GM18505 (cell line): Measurements from ENCODE around the gene BACH1.
A peak's percentile ranks its signal among the peaks of the same experiment; 100 is the strongest.
"Not testable (repeated sequence)": the region's sequence is repeated elsewhere in the genome, so short reads cannot be mapped to it uniquely, and the experiment has no call there.

Source experiments
- ATAC-seq: cut with Tn5 transposase; IDR thresholded peaks from one replicate; pipeline ENCODE4 v1.9.1; 2021; ENCODE audit not compliant: unreplicated experiment
- POLR2A ChIP-seq: IDR thresholded peaks from 4 replicates; pipeline ENCODE4 v1.6.1; 2011; ENCODE audit warnings: borderline replicate concordance; ENCODE audit not compliant: insufficient read depth, insufficient read length; ENCODE audit errors: extremely low read depth

Gene BACH1

DNA sequence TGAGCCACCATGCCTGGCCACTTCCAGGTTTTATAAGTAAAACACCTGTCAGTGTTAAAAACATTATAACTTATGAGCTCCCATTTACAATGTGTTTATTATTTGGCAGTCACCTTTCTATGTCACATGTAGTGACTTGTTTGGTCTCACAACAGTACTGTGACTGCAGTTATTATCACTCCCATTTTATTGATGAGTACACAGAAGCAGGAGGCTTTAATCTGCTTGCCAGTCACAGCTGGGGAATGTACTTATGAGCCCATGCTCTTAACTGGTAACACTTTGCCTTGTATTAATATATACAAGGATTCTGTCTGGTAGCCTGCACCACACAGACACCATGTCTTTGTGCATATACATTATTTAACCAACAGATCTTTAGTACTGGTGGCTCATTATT is 31.1 kb upstream of the BACH1 start:
- TF ChIP-seq POLR2A: no peak
- no peak for ATAC-seq

DNA sequence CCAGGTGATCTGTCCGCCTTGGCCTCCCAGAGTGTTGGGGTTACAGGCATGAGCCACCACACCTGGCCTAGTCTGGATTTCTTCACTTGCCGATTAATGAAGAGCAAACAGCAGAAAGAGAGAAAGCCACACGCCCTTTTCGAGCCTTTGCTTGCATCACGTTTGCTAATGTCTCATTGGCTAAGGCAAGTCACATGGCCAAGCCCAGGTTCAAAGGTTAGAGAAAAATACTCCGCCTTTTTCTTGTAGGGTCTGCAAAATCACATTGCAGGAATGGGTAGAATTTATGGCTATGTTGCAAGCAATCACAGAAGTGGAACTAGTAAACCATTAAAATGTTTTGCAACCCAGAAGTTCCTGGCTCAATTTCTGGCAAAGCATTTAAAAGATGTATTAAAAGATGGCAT is 26.8 kb upstream of the BACH1 start:
- no peak for TF ChIP-seq POLR2A
- ATAC-seq: no peak

DNA sequence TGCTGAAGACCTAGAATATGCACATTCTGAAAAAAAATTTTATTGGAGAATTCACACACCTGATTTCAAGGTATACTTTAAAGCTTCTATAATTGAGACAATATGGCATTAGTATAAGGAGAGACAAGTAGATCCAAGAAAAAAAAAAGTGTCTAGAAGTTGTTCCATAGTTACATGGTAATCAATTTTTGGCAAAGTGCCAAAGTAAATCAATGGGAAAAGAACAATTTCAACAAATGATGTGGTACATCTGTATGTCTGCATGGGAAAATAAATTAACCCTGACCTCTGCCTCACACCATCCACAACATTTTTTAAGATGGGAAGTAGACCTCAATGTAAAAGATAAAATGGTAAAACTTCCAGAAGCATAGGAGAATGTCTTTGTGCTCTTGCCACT is 21.3 kb upstream of the BACH1 start:
- no peak for TF ChIP-seq POLR2A
- no peak for ATAC-seq

DNA sequence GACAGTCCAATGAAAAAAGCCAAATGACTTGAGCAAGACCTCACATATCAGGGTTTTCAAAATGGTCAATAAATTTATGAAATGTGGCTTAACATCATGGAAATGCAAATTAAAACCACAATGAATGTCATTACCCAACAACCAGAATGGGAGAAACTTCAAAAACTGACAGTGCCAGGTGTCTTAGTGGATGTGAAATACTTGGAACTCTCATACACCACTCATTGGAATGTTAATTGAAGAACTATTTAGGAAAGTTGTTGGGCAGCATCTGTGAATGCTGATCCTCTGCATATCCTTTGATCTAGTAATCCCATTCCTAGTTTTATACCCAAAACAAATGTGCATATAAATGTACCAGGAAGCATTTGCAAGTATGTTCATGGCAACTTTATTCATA is 19.2 kb upstream of the BACH1 start:
- TF ChIP-seq POLR2A: no peak
- no peak for ATAC-seq

DNA sequence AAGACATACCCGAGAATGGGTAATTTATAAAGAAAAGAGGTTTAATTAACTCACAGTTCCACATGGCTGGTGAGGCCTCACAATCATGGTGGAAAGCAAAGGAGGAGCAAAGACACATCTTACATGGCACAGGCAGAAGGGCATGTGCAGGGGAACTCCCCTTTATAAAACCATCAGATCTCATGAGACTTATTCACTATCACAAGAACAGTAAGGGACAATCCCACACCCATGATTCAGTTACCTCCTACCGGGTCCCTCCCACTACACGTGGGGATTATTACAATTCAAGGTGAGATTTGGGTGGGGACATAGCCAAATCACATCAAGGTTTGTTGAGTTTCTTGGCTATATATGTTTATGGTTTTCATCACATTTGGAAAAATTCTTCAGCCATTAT is 16.9 kb upstream of the BACH1 start:
- ATAC-seq: not testable (repeated sequence)

DNA sequence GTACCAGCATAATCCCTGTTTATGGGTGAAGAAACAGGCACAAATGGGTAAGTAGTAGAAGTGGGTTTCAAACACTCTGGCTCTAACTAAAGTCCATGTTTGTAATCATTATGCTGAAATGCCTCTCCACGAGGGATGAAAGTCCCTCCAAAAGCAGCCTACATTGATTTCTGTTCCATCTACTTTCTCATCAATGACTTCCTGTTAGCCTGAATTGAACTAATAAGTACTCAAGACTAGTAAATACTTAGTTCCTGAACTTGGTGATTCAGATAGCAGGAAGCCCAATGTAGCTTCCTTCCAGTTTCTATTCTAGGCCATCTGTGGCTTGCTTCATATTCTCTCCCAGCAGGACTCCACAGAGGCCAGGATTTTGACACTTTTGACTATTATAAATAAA is 11.3 kb upstream of the BACH1 start:
- no peak for TF ChIP-seq POLR2A

DNA sequence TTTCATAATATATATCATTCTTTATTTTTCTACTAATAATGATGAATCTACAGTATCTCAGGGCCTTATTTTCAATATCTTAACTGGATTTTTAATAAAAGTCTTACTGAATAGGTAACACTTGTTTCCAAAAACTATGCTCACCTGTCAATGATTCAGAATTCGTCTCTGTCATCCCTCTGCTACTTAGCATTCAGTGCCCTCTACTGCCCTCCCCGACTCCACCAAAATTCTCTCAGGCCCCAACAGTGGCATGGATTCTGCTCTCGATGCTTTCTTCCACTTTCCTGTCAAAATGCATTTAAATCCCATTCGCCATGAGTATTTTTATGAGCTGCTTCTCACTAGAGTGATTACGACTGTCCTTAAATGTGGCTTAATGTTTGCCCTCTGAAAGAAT is 10.5 kb upstream of the BACH1 start:
- no peak for TF ChIP-seq POLR2A
- ATAC-seq: no peak

More for the DNA sequence above, 11.3 kb upstream of the BACH1 start:
- ATAC-seq: no peak

DNA sequence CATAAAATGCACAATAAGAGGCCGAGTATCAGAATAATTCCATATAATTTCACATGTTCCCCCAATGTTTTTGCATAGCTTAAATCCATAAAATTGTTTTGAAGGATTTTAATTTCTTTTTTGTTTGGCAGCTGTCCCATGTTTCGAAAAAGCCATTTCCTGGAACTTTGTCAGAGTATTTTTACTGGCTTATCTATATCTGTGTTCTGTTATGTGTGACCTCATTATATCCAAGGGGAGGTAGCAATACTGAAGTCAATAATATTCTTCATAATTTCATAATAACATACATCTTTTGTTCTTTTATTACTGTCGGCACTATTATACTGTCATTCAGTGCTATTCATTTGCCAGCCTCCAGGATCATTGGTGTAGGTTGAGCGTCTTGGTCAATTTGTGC is 9.4 kb upstream of the BACH1 start:
- no peak for ATAC-seq
- no peak for TF ChIP-seq POLR2A

DNA sequence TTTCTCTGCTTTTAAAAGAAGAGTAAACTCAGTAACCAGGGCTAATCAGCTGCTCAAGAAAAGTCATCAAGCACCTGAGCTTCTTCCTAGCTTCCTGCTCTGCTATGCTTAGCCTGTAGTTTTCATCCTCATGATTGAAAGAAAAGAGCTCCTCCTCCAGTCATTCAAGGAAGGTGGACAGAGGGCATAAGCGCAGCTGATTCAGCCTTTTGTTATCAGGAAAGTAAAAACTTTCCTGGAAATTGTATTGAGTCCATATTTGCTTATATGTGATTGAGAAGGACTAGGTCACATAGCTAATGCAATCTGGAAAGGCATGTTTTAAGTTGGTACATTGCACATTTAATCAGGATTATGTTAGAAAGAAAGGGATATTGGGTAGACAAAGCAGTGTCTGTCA is 8.5 kb upstream of the BACH1 start:
- no peak for ATAC-seq
- no peak for TF ChIP-seq POLR2A

DNA sequence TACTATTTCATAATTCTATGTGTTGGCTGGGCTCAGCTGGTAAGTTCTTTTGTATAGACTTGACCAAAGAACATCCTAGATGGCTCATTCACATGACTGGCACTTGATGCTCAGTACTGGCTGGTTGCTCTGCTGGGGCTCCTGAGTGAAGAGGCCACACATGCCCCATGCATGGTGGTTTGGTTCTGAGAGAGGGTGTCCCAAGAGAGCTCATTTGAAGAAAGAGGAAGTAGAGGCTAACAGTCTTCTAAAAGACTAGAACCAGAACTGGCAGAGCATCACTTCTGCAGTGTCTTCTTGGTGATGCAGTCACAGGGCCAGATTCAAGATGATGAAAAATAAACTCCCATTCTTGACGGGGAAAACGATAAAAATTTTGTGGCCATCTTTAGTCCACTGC is 5.2 kb upstream of the BACH1 start:
- TF ChIP-seq POLR2A: peak; percentile 32
- peak; percentile 88 for ATAC-seq

DNA sequence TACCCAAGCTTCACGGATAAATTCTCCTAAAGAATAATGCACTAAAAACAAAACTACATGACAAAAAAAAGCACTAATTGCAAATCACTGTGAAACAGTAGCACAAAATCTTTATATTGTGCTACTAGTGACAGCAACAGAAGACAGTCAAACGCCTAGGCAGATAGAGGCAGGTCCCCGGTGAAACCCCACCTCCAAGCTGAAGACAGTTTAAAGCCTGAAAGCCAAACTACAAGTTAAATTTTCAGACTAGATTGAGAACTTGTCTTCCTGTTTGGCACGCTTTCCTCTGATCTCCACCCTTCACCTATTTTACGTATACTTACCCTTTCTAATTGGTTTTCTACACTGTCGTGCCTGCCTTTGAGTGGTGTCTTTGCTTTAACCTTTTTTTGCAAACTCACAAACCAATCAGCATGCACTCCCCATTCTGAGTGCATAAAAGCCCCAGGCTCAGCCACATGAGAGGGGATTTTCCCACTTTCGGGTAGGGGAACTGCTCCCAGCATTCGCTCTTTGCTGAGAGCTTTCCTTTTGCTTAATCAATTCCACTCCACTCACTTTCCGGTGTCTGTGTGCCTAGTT is 3.6 kb upstream of the BACH1 start:
- TF ChIP-seq POLR2A: no peak
- no peak for ATAC-seq

DNA sequence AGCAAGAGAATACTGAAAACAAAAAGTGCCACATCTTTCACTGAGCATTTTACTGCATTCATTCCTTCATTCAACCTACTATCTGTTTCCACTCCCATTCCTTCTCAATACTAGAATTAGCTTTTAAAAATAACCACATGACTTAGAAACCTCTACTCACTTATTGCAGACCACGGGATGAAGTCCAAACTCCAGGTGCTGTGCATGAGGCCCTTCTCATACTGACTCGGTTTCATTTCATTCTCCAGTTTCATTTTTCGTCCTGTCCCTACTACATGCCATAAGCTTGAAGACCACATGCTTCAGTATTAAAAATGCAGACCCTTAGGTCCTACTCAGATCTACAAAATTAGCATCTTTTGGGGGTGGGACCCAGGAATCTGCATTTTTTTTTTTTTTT is 2.3 kb upstream of the BACH1 start:
- ATAC-seq: no peak
- no peak for TF ChIP-seq POLR2A

DNA sequence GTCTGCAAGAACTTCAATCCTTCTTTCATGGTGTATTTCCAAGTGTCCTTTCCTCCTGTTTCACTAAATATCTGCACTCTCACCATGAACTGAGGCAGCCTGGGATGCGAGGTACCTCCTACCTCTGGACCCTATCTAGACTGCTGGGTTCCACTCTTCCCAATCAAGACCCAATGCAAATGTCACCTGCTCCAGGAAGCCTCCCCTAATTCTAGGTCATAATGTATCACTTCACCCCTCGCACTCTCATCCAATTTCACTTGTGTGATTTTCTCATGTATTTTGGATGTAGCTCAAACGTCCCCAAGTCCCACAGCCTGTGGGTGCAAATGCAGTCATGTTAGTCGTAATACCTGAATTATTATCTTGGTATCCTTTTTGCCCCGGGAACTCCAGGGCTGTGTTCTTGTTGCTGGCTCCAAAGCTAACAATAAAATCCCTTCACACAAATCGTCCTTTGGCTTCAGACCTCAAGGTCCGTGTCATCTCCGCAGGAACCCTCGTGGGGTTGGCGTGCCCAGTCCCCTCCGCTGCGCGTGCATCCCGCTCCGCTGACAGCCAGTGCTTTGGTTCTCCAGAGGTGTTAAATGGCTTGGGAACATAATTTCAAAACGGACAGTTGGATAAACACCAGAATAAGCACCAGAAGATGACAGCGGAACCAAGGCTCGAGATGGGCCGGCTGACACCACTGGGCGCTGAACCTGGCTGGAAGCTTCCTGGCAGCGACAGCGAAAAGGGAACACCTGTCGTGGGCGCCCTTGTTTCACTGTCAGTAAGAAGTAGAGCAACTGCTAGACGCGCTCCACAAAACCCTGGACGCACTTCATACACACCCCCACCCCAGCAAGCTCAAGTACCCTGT is 1.0 kb upstream of the BACH1 start:
- TF ChIP-seq POLR2A: no peak
- no peak for ATAC-seq

DNA sequence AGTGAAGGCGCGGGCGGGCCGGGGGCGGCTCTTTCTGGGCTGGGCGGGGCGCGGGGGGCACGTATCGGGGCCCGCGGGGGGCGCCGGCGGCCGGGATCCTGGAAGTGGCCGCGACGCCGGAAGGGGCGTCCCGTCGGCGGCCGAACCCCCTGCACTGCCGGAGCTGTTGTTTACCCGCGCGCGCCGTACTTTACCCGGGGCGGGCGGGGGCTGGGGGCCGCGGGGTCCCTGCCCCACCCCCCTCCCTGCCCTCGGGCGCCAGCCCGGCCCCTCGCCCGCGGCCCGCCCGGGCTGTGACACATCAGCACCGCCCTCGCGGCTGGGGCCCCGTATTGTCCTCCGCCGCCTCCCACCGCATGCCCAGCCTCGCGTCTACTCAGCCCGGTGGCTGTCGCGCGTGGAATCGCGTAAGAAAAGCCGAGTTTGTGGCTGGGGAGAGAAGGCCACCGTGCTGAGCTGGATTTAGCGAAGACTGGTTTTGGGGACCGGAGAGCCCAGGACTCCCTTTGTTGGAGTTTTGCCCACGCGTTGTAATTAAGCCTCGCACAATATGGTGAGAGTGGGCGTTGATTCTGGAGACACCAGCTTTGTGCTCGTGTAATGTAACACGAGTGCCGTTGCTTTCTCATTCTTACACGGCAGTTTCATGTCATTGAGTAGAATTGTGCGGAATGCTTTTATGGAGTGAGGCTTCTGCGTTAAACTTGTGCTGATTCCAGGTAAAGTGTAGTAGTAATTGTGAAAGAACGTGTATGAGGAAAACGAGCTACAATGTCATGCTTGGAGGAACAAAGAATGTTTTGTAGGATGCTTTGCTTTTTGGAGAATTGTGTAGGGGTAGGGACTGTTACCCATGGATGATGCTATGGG is 559 bp downstream of the BACH1 start:
- TF ChIP-seq POLR2A: no peak
- ATAC-seq: peak; percentile 28
